ENCODE measurements around the gene RHOB. TPM values are rescaled to one million over a fixed set of nuclear protein-coding genes. Genes with fewer than 3 reads are reported as not detected.

The RHOB gene
- total and polyA plus RNA-seq, 2 of the 13 experiments (the other 11 are each of a cell fraction or from before 2014, with no cell fraction given), result 192 to 268 TPM

GRCh38 chr2:20443276-20443920 lies 3.5 kb upstream of the RHOB start (continued):
- TF ChIP-seq SOX5 (CRISPR knock-in tag; IDR thresholded peaks at IDR 0.05; ENCODE audit: borderline replicate concordance) (peak; percentile 35; the same call in 1 of the 2 replicates), ZNF775 (CRISPR knock-in tag; IDR thresholded peaks at IDR 0.05; ENCODE audit: borderline replicate concordance) (no peak), ZNF496 (CRISPR knock-in tag; IDR thresholded peaks at IDR 0.05; ENCODE audit: insufficient replicate concordance) (no peak), FOSL2 (CRISPR knock-in tag; IDR thresholded peaks at IDR 0.05) (peak; percentile 31; the same call in 1 of the 2 replicates), RERE (CRISPR knock-in tag; IDR thresholded peaks at IDR 0.05; ENCODE audit: low read depth) (no peak), RFXANK (CRISPR knock-in tag; IDR thresholded peaks at IDR 0.05) (no peak), ZNF326 (CRISPR knock-in tag; IDR thresholded peaks at IDR 0.05; ENCODE audit: borderline replicate concordance) (no peak), JUND (CRISPR knock-in tag; IDR thresholded peaks at IDR 0.05) (no peak), HOXA5 (CRISPR knock-in tag; IDR thresholded peaks at IDR 0.05) (no peak), ZNF280D (CRISPR knock-in tag; IDR thresholded peaks at IDR 0.05) (0 out of 2 replicates have a peak, but pooled peaks have one; percentile 70), HIC2 (CRISPR knock-in tag; IDR thresholded peaks at IDR 0.05; ENCODE audit: low read depth) (0 out of 2 replicates have a peak, but pooled peaks have one; percentile 28), ZBTB1 (CRISPR knock-in tag; IDR thresholded peaks at IDR 0.05; ENCODE audit: borderline replicate concordance) (no peak), ZNF501 (CRISPR knock-in tag; IDR thresholded peaks at IDR 0.05) (peak; percentile 47; the same call in 1 of the 2 replicates), TARDBP (CRISPR knock-in tag; IDR thresholded peaks at IDR 0.05) (no peak), BCL6 (CRISPR knock-in tag; IDR thresholded peaks at IDR 0.05) (no peak; the same call in 1 of the 2 replicates), TBP (CRISPR knock-in tag; IDR thresholded peaks at IDR 0.05) (no peak), ZNF792 (CRISPR knock-in tag; IDR thresholded peaks at IDR 0.05) (0 out of 2 replicates have a peak, but pooled peaks have one; percentile 20), ZNF292 (CRISPR knock-in tag; IDR thresholded peaks at IDR 0.05; ENCODE audit: borderline replicate concordance, low read depth) (0 out of 2 replicates have a peak, but pooled peaks have one; percentile 45), ZNF709 (CRISPR knock-in tag; IDR thresholded peaks at IDR 0.05) (no peak), PAWR (CRISPR knock-in tag; IDR thresholded peaks at IDR 0.05; ENCODE audit: borderline replicate concordance) (no peak), ZFY (CRISPR knock-in tag; IDR thresholded peaks at IDR 0.05) (no peak)
